GM12891 (cell line): Measurements from ENCODE around the gene RGPD8.

Experiments used
- POLR2A ChIP-seq: IDR thresholded peaks from 2 replicates; pipeline ENCODE4 v1.6.1; 2011; ENCODE audit warnings: low read depth, low read length, control low read depth
- POLR2AphosphoS5 ChIP-seq: IDR thresholded peaks from 2 replicates; pipeline ENCODE4 v1.6.1; 2011; ENCODE audit warnings: low read depth, low read length, control low read depth
- POU2F2 ChIP-seq: IDR thresholded peaks from 2 replicates; pipeline ENCODE4 v1.6.1; 2011; ENCODE audit warnings: low read depth, mild to moderate bottlenecking, control low read depth, low read length, moderate library complexity
- SPI1 ChIP-seq: IDR thresholded peaks from 2 replicates; pipeline ENCODE4 v1.6.1; 2011; ENCODE audit warnings: low read depth, low read length, control low read depth
- TAF1 ChIP-seq: IDR thresholded peaks from 2 replicates; pipeline ENCODE4 v1.6.1; 2011; ENCODE audit warnings: low read depth, low read length, control low read depth

GRCh38 chr2:112480530-112481049 is 47.1 kb upstream of the RGPD8 start:
- TF ChIP-seq POLR2A (no peak), SPI1 (no peak), POLR2AphosphoS5 (no peak), TAF1 (no peak), POU2F2 (no peak)
